C4-2B (cell line): ENCODE results near the gene ITPR1.

Experiments
- H3K27ac ChIP-seq: fragments of 450-650 bp; 2 replicates; pipeline ENCODE4 v1.5.1; 2017
- ZFX ChIP-seq: fragments of 450-650 bp; IDR thresholded peaks from 2 replicates; pipeline ENCODE4 v1.6.1; 2017
- TF ChIP-seq, protein P1 (sequence below): fragments of 450-650 bp; conservative IDR thresholded peaks from 2 replicates; pipeline ENCODE4 v1.5.1; 2017; ENCODE audit warnings: mild to moderate bottlenecking

Gene ITPR1

DNA sequence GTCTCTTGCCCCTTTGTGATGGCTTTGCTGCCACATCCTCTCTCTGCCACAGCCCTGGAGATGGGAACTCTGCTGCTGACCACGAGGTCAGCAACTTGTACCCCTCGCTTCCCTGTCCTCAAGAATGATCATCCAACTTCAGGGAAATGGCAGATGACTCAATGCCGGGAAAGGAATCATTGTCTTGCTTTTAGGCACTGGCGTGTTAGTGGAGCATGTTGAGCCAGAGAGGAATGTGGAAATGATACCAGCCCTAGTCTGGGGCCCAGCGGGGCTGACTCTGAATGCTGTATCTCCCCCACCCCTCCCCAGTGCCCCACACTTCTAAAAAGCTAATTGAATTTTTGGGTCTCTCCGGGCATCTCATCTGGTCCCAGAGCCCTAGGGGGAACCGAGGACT lies 301.2 kb downstream of the ITPR1 start:
- TF ChIP-seq ZFX = no peak
- TF ChIP-seq, protein P1, sequence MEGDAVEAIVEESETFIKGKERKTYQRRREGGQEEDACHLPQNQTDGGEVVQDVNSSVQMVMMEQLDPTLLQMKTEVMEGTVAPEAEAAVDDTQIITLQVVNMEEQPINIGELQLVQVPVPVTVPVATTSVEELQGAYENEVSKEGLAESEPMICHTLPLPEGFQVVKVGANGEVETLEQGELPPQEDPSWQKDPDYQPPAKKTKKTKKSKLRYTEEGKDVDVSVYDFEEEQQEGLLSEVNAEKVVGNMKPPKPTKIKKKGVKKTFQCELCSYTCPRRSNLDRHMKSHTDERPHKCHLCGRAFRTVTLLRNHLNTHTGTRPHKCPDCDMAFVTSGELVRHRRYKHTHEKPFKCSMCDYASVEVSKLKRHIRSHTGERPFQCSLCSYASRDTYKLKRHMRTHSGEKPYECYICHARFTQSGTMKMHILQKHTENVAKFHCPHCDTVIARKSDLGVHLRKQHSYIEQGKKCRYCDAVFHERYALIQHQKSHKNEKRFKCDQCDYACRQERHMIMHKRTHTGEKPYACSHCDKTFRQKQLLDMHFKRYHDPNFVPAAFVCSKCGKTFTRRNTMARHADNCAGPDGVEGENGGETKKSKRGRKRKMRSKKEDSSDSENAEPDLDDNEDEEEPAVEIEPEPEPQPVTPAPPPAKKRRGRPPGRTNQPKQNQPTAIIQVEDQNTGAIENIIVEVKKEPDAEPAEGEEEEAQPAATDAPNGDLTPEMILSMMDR = no peak

DNA sequence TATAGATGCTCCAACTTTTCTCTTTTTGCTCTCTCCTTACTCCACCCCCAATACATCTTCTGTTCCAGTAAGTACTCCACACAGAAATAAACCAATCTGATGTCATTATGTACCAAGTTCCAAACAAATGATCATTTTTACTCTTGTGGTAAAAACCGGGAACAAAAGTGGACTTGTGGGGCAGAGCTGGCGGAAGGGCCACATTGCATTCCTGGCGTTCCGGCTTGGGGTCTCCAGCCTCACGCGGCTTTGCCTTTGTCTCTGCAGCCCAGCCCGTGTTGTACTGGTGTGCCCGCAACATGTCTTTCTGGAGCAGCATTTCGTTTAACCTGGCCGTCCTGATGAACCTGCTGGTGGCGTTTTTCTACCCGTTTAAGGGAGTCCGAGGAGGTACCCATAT lies 301.6 kb downstream of the ITPR1 start:
- no peak for TF ChIP-seq ZFX
- TF ChIP-seq, protein P1 = no peak
- H3K27ac ChIP-seq = no peak overlapping the region

More for the DNA sequence above, 301.2 kb downstream of the ITPR1 start:
- H3K27ac ChIP-seq = no peak overlapping the region

DNA sequence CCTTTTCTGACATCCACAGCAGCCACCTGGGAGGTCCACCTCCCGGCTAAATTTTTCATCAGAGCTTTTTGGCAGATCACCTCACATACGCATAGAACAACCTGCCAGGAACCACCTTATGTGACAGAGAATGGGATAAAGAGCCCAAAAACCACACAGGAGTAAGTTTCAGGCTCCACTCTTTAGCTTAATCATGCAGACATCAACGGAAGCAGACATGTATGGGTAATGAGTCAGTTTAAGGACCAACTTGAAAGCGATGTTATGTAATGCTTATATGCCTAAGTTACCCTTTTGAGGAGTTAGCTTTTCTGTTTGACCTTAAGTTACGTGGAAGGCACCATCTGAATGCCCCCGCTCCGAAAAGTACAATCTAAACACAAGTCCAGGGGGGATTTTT lies 302.8 kb downstream of the ITPR1 start:
- no peak overlapping the region for H3K27ac ChIP-seq
- no peak for TF ChIP-seq ZFX
- TF ChIP-seq, protein P1 = no peak

DNA sequence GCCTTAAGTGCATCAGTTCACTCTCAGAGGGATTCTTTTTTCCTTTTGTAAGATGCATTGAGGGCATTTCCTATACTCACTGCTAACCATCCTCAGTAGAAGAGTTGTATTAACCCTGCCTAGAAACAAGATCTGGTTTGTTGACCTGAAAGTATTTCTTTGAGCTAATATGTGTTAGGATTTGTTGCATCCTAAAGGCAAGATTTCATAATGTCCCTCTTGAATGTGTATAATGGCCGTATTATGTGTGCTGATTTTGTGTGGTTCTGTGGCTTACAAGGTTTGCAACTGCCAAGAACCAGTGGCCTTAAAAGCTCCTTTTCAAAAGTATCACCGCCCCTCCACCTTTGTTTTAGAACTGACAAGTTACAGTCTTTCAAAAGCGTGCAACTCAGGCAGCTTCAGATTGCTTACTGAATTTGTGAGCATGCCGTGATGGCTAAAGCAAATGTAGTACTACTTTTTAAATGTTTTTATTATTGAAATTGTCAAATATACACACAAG lies 304.1 kb downstream of the ITPR1 start:
- TF ChIP-seq, protein P1 = no peak
- no peak for TF ChIP-seq ZFX
- H3K27ac ChIP-seq = no peak overlapping the region

DNA sequence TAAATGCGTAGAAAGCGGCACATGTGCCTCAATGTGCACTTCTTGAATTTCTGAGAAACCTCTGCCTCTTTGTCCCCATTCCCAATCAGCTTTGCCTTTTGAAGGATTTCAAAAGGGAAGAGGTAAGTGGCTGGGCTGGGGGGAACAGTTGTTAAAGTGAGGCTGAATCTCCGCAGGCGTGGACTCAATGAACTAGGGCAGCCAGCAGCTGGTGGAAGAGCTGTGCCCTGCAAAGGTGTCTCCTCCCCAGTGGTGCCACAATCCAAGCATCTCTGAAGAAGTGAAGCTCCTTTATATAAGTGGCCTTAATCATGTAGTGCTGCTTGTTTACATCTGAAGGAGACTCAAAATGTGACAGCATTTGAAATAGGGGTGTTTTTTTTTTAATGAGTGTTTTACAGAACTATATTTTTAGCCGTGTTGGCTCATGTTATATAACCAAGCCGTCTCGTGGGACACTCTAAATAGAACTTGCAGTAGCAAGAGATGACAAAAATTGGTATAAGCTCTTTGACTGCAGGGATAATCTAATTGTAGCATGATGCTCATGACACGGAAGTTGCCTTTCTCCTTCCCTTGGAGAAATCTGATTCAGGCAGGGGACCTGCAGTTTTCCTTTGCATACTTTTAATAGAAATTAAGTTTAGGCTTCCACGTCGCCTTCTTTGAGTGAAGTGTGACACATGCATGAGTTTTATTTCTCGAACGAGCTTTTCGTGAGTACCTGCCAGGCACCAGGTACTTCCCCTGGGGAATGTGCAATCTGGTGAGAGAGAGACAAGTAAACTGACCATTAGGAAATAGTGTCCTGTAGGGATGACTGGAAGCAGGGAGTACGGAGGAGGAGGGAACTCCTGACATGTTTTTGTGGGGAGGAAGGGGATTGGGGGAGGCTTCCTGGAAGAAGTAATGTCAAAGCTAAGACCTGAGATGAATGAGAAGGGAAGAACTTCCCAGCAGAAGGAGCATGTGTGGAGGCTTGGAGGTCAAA lies 306.4 kb downstream of the ITPR1 start:
- no peak overlapping the region for H3K27ac ChIP-seq
- TF ChIP-seq, protein P1 = no peak
- no peak for TF ChIP-seq ZFX

DNA sequence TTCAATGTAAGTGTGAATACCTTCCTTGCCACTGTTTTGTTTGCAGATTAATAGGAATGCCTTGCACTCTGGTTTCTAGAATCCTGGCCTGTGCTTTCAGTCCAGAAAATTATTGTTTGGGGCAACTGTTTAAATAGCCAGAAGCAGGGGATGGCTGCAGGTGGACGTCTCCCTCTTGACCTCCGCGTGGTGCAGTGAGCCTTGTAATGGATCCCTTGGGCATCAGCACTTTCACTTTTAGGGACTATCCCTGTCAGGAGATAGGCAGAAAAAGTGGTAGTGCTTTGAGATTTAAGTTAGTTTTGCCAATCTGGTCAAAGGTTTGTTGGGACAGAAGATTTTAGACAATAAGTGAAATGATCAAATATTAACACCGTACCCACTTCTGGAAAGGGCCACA lies 307.4 kb downstream of the ITPR1 start:
- TF ChIP-seq ZFX = no peak
- TF ChIP-seq, protein P1 = no peak
- H3K27ac ChIP-seq = no peak overlapping the region

DNA sequence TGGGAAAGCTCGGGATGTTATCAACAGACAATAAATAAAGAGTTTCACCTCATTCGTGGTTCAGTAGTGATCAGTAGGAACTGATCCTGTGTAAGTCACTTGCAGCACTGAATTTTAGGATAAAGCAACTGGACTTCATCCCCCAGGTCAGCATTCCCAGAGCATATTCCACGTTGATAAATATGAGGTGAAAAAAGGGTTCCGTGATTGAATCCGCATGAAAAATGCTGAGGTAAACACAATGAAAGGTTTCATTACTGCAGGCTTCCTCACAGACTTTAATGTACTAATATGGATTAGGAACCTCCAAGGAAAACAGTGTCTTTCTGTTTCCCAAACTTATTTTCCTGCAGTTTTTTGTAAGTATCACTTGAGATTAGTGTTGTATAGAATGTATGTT lies 308.7 kb downstream of the ITPR1 start:
- no peak overlapping the region for H3K27ac ChIP-seq
- no peak for TF ChIP-seq ZFX
- TF ChIP-seq, protein P1 = no peak
